ENCODE data around the gene ASH1L. TPM values are rescaled to one million over a fixed set of nuclear protein-coding genes. Genes with fewer than 3 reads are reported as not detected.
"Not testable (repeated sequence)": the region's sequence is repeated elsewhere in the genome, so short reads cannot be mapped to it uniquely, and the experiment has no call there.

ASH1L gene
- total RNA-seq, 5 donors from 2014 or later (not counting 1 experiment from before 2014, with no cell fraction given) = 78.0 to 105 (median 81.1) TPM

- POLR2A ChIA-PET = no interaction called here
- no peak for ATAC-seq (replicated peaks in 1 of 4)
- Mint-ChIP-seq H3K36me3 (peaks cover 30% of the 10 kb centered on the region), H3K4me3 (no peak overlapping the region), H3K4me1 (peaks cover 11 to 17% (median 15%) of the 10 kb centered on the region in 3 donors), H3K9me3 (no peaks in the 10 kb centered on the region), H3K27ac (no peak overlapping the region), H3K27me3 (no peaks in the 10 kb centered on the region)
- Histone ChIP-seq H3K4me3 (ENCODE audit: control insufficient read depth in 1 of 2, extremely low read depth in 1 of 2, low read length in 1 of 2) (no peak overlapping the region), H3K36me3 (ENCODE audit: control insufficient read depth in 2 of 2, extremely low read depth in 1 of 2, insufficient read depth in 1 of 2, low read length in 1 of 2) (peaks cover 0 to 21% of the 10 kb centered on the region in 2 donors), H3K27me3 (replicated peaks in 1 of 2; ENCODE audit: control insufficient read depth in 2 of 2, extremely low read depth in 1 of 2, insufficient read depth in 2 of 2, low read length in 1 of 2) (no peaks in the 10 kb centered on the region), H3K4me1 (ENCODE audit: control insufficient read depth in 1 of 2, extremely low read depth in 1 of 2, insufficient read depth in 2 of 2, low read length in 2 of 2) (no peaks in the 10 kb centered on the region), H3K9me3 (no peaks in the 10 kb centered on the region), H3K27ac (ENCODE audit: low read length) (no peak overlapping the region)
- no CpG with 5 or more reads among the region's 2 CpGs for WGBS (ENCODE audit: insufficient coverage)
- DNase-seq = no peak
- CTCF ChIA-PET = no interaction called here
Measured at GRCh38 chr1:155457266-155457665, 105.3 kb downstream of the ASH1L start.

- Mint-ChIP-seq H3K27ac (peak overlapping the region in 1 of 2 donors; percentile 62), H3K27me3 (no peaks in the 10 kb centered on the region), H3K36me3 (peaks cover 24% of the 10 kb centered on the region), H3K4me1 (peaks cover 8 to 13% (median 11%) of the 10 kb centered on the region in 3 donors), H3K4me3 (no peak overlapping the region), H3K9me3 (no peaks in the 10 kb centered on the region)
- DNase-seq (no peak), ATAC-seq (replicated peaks in 1 of 4) (no peak)
- H3K27me3 ChIP-seq (replicated peaks in 1 of 2; ENCODE audit: control insufficient read depth in 2 of 2, extremely low read depth in 1 of 2, insufficient read depth in 2 of 2, low read length in 1 of 2) = no peaks in the 10 kb centered on the region
- H3K4me3 ChIP-seq (ENCODE audit: control insufficient read depth in 1 of 2, extremely low read depth in 1 of 2, low read length in 1 of 2) = no peak overlapping the region
- POLR2A ChIA-PET = interaction anchor here in 1 of 2 donors (0.6 kb wide), 1 partner anchor 268 kb away, joined by 5 read pairs; no protein-coding TSS in a partner anchor
- peaks cover 5 to 23% of the 10 kb centered on the region in 2 donors for H3K36me3 ChIP-seq (ENCODE audit: control insufficient read depth in 2 of 2, extremely low read depth in 1 of 2, insufficient read depth in 1 of 2, low read length in 1 of 2)
- WGBS (ENCODE audit: insufficient coverage) = no CpG with 5 or more reads among the region's 1 CpG
- H3K9me3 ChIP-seq = no peaks in the 10 kb centered on the region
- H3K27ac ChIP-seq (ENCODE audit: low read length) = no peak overlapping the region
- CTCF ChIA-PET = interaction anchor here in 1 of 2 donors (0.6 kb wide), 1 partner anchor 417 kb away, joined by 3 read pairs; no protein-coding TSS in a partner anchor
- no peaks in the 10 kb centered on the region for H3K4me1 ChIP-seq (ENCODE audit: control insufficient read depth in 1 of 2, extremely low read depth in 1 of 2, insufficient read depth in 2 of 2, low read length in 2 of 2)
Measured at GRCh38 chr1:155455588-155456195, 106.9 kb downstream of the ASH1L start.

- Histone ChIP-seq H3K9me3 (no peaks in the 10 kb centered on the region), H3K4me3 (ENCODE audit: control insufficient read depth in 1 of 2, extremely low read depth in 1 of 2, low read length in 1 of 2) (no peak overlapping the region), H3K27ac (ENCODE audit: low read length) (no peak overlapping the region), H3K27me3 (replicated peaks in 1 of 2; ENCODE audit: control insufficient read depth in 2 of 2, extremely low read depth in 1 of 2, insufficient read depth in 2 of 2, low read length in 1 of 2) (no peaks in the 10 kb centered on the region), H3K4me1 (ENCODE audit: control insufficient read depth in 1 of 2, extremely low read depth in 1 of 2, insufficient read depth in 2 of 2, low read length in 2 of 2) (no peaks in the 10 kb centered on the region), H3K36me3 (ENCODE audit: control insufficient read depth in 2 of 2, extremely low read depth in 1 of 2, insufficient read depth in 1 of 2, low read length in 1 of 2) (peaks cover 5 to 30% of the 10 kb centered on the region in 2 donors)
- WGBS (ENCODE audit: insufficient coverage) = no CpG with 5 or more reads among the region's 1 CpG
- CTCF ChIA-PET = no interaction called here
- Mint-ChIP-seq H3K9me3 (no peaks in the 10 kb centered on the region), H3K4me1 (peaks cover 8 to 12% (median 11%) of the 10 kb centered on the region in 3 donors), H3K4me3 (no peak overlapping the region), H3K36me3 (peaks cover 29% of the 10 kb centered on the region), H3K27ac (no peak overlapping the region), H3K27me3 (no peaks in the 10 kb centered on the region)
- no peak for DNase-seq
- POLR2A ChIA-PET = no interaction called here
- no peak for ATAC-seq (replicated peaks in 1 of 4)
Measured at GRCh38 chr1:155454096-155454495, 108.5 kb downstream of the ASH1L start.

GRCh38 chr1:155453141-155453540 is 109.5 kb downstream of the ASH1L start:
- no peaks in the 10 kb centered on the region for H3K27me3 Mint-ChIP-seq
- H3K36me3 ChIP-seq (ENCODE audit: control insufficient read depth in 2 of 2, extremely low read depth in 1 of 2, insufficient read depth in 1 of 2, low read length in 1 of 2) = peaks cover 5 to 31% of the 10 kb centered on the region in 2 donors
- H3K4me3 ChIP-seq (ENCODE audit: control insufficient read depth in 1 of 2, extremely low read depth in 1 of 2, low read length in 1 of 2) = no peak overlapping the region
- H3K36me3 Mint-ChIP-seq = peaks cover 29% of the 10 kb centered on the region
- no peak for ATAC-seq (replicated peaks in 1 of 4)
- H3K27ac Mint-ChIP-seq = no peak overlapping the region
- no peak for DNase-seq
- ChIA-PET POLR2A (no interaction called here), CTCF (no interaction called here)
- WGBS (ENCODE audit: insufficient coverage) = 93% methylated on average over 2 of the region's 7 CpGs
- H3K4me1 Mint-ChIP-seq = peaks cover 6 to 9% (median 8%) of the 10 kb centered on the region in 3 donors
- no peaks in the 10 kb centered on the region for H3K9me3 ChIP-seq
- no peaks in the 10 kb centered on the region for H3K9me3 Mint-ChIP-seq
- H3K4me1 ChIP-seq (ENCODE audit: control insufficient read depth in 1 of 2, extremely low read depth in 1 of 2, insufficient read depth in 2 of 2, low read length in 2 of 2) = no peaks in the 10 kb centered on the region
- no peak overlapping the region for H3K4me3 Mint-ChIP-seq
- H3K27me3 ChIP-seq (replicated peaks in 1 of 2; ENCODE audit: control insufficient read depth in 2 of 2, extremely low read depth in 1 of 2, insufficient read depth in 2 of 2, low read length in 1 of 2) = no peaks in the 10 kb centered on the region
- H3K27ac ChIP-seq (ENCODE audit: low read length) = no peak overlapping the region

GRCh38 chr1:155451199-155451598 is 111.4 kb downstream of the ASH1L start:
- Histone ChIP-seq H3K9me3 (no peaks in the 10 kb centered on the region), H3K27ac (ENCODE audit: low read length) (no peak overlapping the region), H3K27me3 (replicated peaks in 1 of 2; ENCODE audit: control insufficient read depth in 2 of 2, extremely low read depth in 1 of 2, insufficient read depth in 2 of 2, low read length in 1 of 2) (no peaks in the 10 kb centered on the region), H3K4me3 (ENCODE audit: control insufficient read depth in 1 of 2, extremely low read depth in 1 of 2, low read length in 1 of 2) (no peak overlapping the region), H3K4me1 (ENCODE audit: control insufficient read depth in 1 of 2, extremely low read depth in 1 of 2, insufficient read depth in 2 of 2, low read length in 2 of 2) (no peaks in the 10 kb centered on the region), H3K36me3 (ENCODE audit: control insufficient read depth in 2 of 2, extremely low read depth in 1 of 2, insufficient read depth in 1 of 2, low read length in 1 of 2) (peaks cover 5 to 29% of the 10 kb centered on the region in 2 donors)
- Mint-ChIP-seq H3K27ac (no peak overlapping the region), H3K9me3 (no peaks in the 10 kb centered on the region), H3K27me3 (no peaks in the 10 kb centered on the region), H3K36me3 (peaks cover 28% of the 10 kb centered on the region), H3K4me3 (no peak overlapping the region), H3K4me1 (peaks cover 0 to 2% (median under 1%) of the 10 kb centered on the region in 3 donors)
- ChIA-PET CTCF (no interaction called here), POLR2A (no interaction called here)
- ATAC-seq (replicated peaks in 1 of 4) (no peak), DNase-seq (no peak)
- WGBS (ENCODE audit: insufficient coverage) = 100% methylated on average over 2 of the region's 7 CpGs

- CTCF ChIA-PET; H3K4me3 ChIP-seq (ENCODE audit: control insufficient read depth in 1 of 2, extremely low read depth in 1 of 2, low read length in 1 of 2); H3K9me3 Mint-ChIP-seq; DNase-seq; H3K27me3 Mint-ChIP-seq; H3K27ac ChIP-seq (ENCODE audit: low read length); H3K4me1 Mint-ChIP-seq; H3K4me1 ChIP-seq (ENCODE audit: control insufficient read depth in 1 of 2, extremely low read depth in 1 of 2, insufficient read depth in 2 of 2, low read length in 2 of 2); POLR2A ChIA-PET; H3K4me3 Mint-ChIP-seq; H3K9me3 ChIP-seq; H3K27me3 ChIP-seq (replicated peaks in 1 of 2; ENCODE audit: control insufficient read depth in 2 of 2, extremely low read depth in 1 of 2, insufficient read depth in 2 of 2, low read length in 1 of 2); ATAC-seq (replicated peaks in 1 of 4): not testable (repeated sequence)
- Mint-ChIP-seq H3K27ac (peak overlapping the region in 1 of 2 donors; percentile 53), H3K36me3 (peaks cover 22% of the 10 kb centered on the region)
- WGBS (ENCODE audit: insufficient coverage) = 80% methylated on average over 1 of the region's 6 CpGs
- peaks cover 0 to 13% of the 10 kb centered on the region in 2 donors for H3K36me3 ChIP-seq (ENCODE audit: control insufficient read depth in 2 of 2, extremely low read depth in 1 of 2, insufficient read depth in 1 of 2, low read length in 1 of 2)
Measured at GRCh38 chr1:155442431-155442830, 120.2 kb downstream of the ASH1L start.
